22Rv1 (cell line): ENCODE data around the gene CNTN5.

Experiments
- CTCF ChIP-seq: fragments of 450-650 bp; IDR thresholded peaks from 2 replicates; pipeline ENCODE4 v1.5.1; 2017; ENCODE audit warnings: mild to moderate bottlenecking
- ZFX ChIP-seq: fragments of 450-650 bp; IDR thresholded peaks from 2 replicates; pipeline ENCODE4 v1.6.1; 2017; ENCODE audit warnings: antibody characterized with exemption, borderline replicate concordance

- TF ChIP-seq CTCF (no peak), ZFX (no peak)
Observed at GRCh38 chr11:100182927-100183326, 1162.2 kb downstream of the CNTN5 start.
